HepG2 (cell line): Measurements from ENCODE around the gene CFAP73. TPM values are rescaled to one million over a fixed set of nuclear protein-coding genes. Genes with fewer than 3 reads are reported as not detected.

Experiments used
- AFF4 ChIP-seq: sonication (generic); formaldehyde crosslinking; IDR thresholded peaks from 2 replicates; pipeline ENCODE4 v1.4.0; 2020; ENCODE audit warnings: missing genetic modification reagents
- E2F1 ChIP-seq: sonication (generic); formaldehyde crosslinking; IDR thresholded peaks from 2 replicates; pipeline ENCODE4 v1.5.0; 2020; ENCODE audit warnings: missing genetic modification reagents
- HMGA1 ChIP-seq: sonication (generic); formaldehyde crosslinking; conservative IDR thresholded peaks from 2 replicates; pipeline ENCODE4 v1.4.0; 2020; ENCODE audit warnings: missing genetic modification reagents
- HOXA9 ChIP-seq: sonication (generic); formaldehyde crosslinking; IDR thresholded peaks from 2 replicates; pipeline ENCODE4 v1.8.1; 2022; ENCODE audit warnings: missing genetic modification reagents, mild to moderate bottlenecking, moderate library complexity, borderline replicate concordance
- KLF9 ChIP-seq: IDR thresholded peaks from 2 replicates; pipeline ENCODE4 v1.6.1; 2016; ENCODE audit warnings: low read depth
- NR2C2 ChIP-seq: sonication (generic); formaldehyde crosslinking; IDR thresholded peaks from 2 replicates; pipeline ENCODE4 v1.4.0; 2020; ENCODE audit warnings: missing genetic modification reagents, mild to moderate bottlenecking, moderate library complexity, borderline replicate concordance
- PRPF4 ChIP-seq: fragments of 200-400 bp; formaldehyde crosslinking; IDR thresholded peaks from 2 replicates; pipeline ENCODE4 v1.6.1; 2016; ENCODE audit warnings: low read length, low read depth; ENCODE audit not compliant: poor library complexity, severe bottlenecking
- THAP9 ChIP-seq: sonication (generic); formaldehyde crosslinking; IDR thresholded peaks from 2 replicates; pipeline ENCODE4; 2020; ENCODE audit warnings: missing genetic modification reagents, mild to moderate bottlenecking, borderline replicate concordance
- TOE1 ChIP-seq: sonication (generic); formaldehyde crosslinking; IDR thresholded peaks from 2 replicates; pipeline ENCODE4 v1.4.0; 2020; ENCODE audit warnings: mild to moderate bottlenecking, missing genetic modification reagents
- WIZ ChIP-seq: sonication (generic); formaldehyde crosslinking; IDR thresholded peaks from 2 replicates; pipeline ENCODE4 v1.5.1; 2020; ENCODE audit warnings: mild to moderate bottlenecking, missing genetic modification reagents
- ZNF253 ChIP-seq: sonication (generic); formaldehyde crosslinking; IDR thresholded peaks from 2 replicates; pipeline ENCODE4 v1.8.0; 2022; ENCODE audit warnings: mild to moderate bottlenecking, missing genetic modification reagents, borderline replicate concordance
- ZNF512B ChIP-seq: sonication (generic); formaldehyde crosslinking; IDR thresholded peaks from 2 replicates; pipeline ENCODE4 v1.5.1; 2020; ENCODE audit warnings: missing genetic modification reagents, mild to moderate bottlenecking, borderline replicate concordance
- ZNF770 ChIP-seq: sonication (generic); formaldehyde crosslinking; IDR thresholded peaks from 2 replicates; pipeline ENCODE4 v1.5.0; 2020; ENCODE audit warnings: mild to moderate bottlenecking, missing genetic modification reagents
- ZSCAN21 ChIP-seq: sonication (generic); formaldehyde crosslinking; IDR thresholded peaks from 2 replicates; pipeline ENCODE4 v1.8.0; 2022; ENCODE audit warnings: mild to moderate bottlenecking, missing genetic modification reagents, moderate library complexity, borderline replicate concordance
- polyA plus RNA-seq, 8 experiments: library from polyadenylated mRNA; depleted of rRNA in 3 of 8; stranded (reverse) in 7 of 8; unstranded in 1 of 8; fragments of >200 nt; fragmentation: Illumina TruSeq in 4 of 8; extraction: Trizol in 4 of 8; gene quantifications; 2 replicates each; pipeline versions ENCODE4 v1.2.1 to v1.2.3, GENCODE V29; 2011 to 2016; ENCODE audit warnings: low read depth in 4 of 8, missing spikeins in 1 of 8, mixed read lengths in 1 of 8; ENCODE audit not compliant: insufficient read depth in 1 of 8
- total RNA-seq, 5 experiments: library from RNA; depleted of rRNA; stranded (reverse); fragments of >200 nt; fragmentation: Illumina TruSeq; extraction: Trizol; gene quantifications; 2 replicates each; pipeline ENCODE4 v1.2.3, GENCODE V29; 2016; ENCODE audit warnings: low read depth in 1 of 5

Gene CFAP73
- total and polyA plus RNA-seq, 2 of the 13 experiments (the other 11 are each of a cell fraction or from before 2014, with no cell fraction given), result not detected

- TF ChIP-seq ZNF512B (CRISPR knock-in tag), result peak; percentile 81; the same call in 1 of the 2 replicates
- peak; percentile 75 for TF ChIP-seq NR2C2 (CRISPR knock-in tag)
- TF ChIP-seq HMGA1, result no peak
- peak; percentile 94 for TF ChIP-seq THAP9 (CRISPR knock-in tag)
- peak; percentile 86 for TF ChIP-seq ZSCAN21
- peak; percentile 87; the same call in 1 of the 2 replicates for TF ChIP-seq KLF9 (CRISPR knock-in tag)
- TF ChIP-seq WIZ (CRISPR knock-in tag), result no peak
- TF ChIP-seq ZNF770 (CRISPR knock-in tag), result no peak; the same call in 1 of the 2 replicates
- TF ChIP-seq HOXA9 (CRISPR knock-in tag), result peak; percentile 58; the same call in 1 of the 2 replicates
- peak; percentile 27; the same call in 1 of the 2 replicates for TF ChIP-seq E2F1 (CRISPR knock-in tag)
- TF ChIP-seq AFF4 (CRISPR knock-in tag), result no peak
- no peak for TF ChIP-seq PRPF4
- no peak for TF ChIP-seq ZNF253 (CRISPR knock-in tag)
- no peak; the same call in 1 of the 2 replicates for TF ChIP-seq TOE1 (CRISPR knock-in tag)
These were observed 35.9 kb downstream of the CFAP73 start, which contains the start of the genes DDX54 and RITA1 (continued) for GRCh38 chr12:113185180-113186032.
